VCaP (cell line): Measurements from ENCODE around the gene C2orf76.

Source experiments
- H3K27ac ChIP-seq: fragments of 450-650 bp; 2 replicates; pipeline ENCODE4 v1.5.1; 2017
- CTCF ChIP-seq: fragments of 450-650 bp; conservative IDR thresholded peaks from 2 replicates; pipeline ENCODE4 v1.5.1; 2017; ENCODE audit warnings: mild to moderate bottlenecking, moderate library complexity

Gene C2orf76

GRCh38 chr2:119360423-119360966 is 6.1 kb downstream of the C2orf76 start:
- H3K27ac ChIP-seq = no peak overlapping the region
- no peak for TF ChIP-seq CTCF

GRCh38 chr2:119359774-119360173 is 6.9 kb downstream of the C2orf76 start:
- no peak for TF ChIP-seq CTCF
- no peak overlapping the region for H3K27ac ChIP-seq

GRCh38 chr2:119354860-119355259 is 11.8 kb downstream of the C2orf76 start:
- TF ChIP-seq CTCF = no peak
- H3K27ac ChIP-seq = no peak overlapping the region

GRCh38 chr2:119352357-119352756 is 14.3 kb downstream of the C2orf76 start:
- H3K27ac ChIP-seq = no peak overlapping the region
- TF ChIP-seq CTCF = no peak

GRCh38 chr2:119350311-119350998 is 16.2 kb downstream of the C2orf76 start:
- no peak; the same call in 1 of the 2 replicates for TF ChIP-seq CTCF
- no peak overlapping the region for H3K27ac ChIP-seq

- no peak overlapping the region for H3K27ac ChIP-seq
These were observed 17.3 kb downstream of the C2orf76 start for GRCh38 chr2:119349289-119349688.

GRCh38 chr2:119341684-119342083 is 24.9 kb downstream of the C2orf76 start:
- TF ChIP-seq CTCF = no peak
- no peak overlapping the region for H3K27ac ChIP-seq

More at GRCh38 chr2:119349289-119349688, 17.3 kb downstream of the C2orf76 start:
- TF ChIP-seq CTCF = no peak
